Adrenal gland (tissue), 12 donors: ENCODE results near the gene JADE2. TPM values are rescaled to one million over a fixed set of nuclear protein-coding genes. Genes with fewer than 3 reads are reported as not detected.

Experiments used
- DNase-seq, 7 donors: peaks; one replicate each; pipeline ENCODE4 v3.0.0-alpha.2; 2019 to 2020
- H3K27ac ChIP-seq, 5 donors: fragments of 200-600 bp; sonication (generic) in 4 of 5; 1 replicate in 3 of 5; 2 replicates in 2 of 5; pipeline versions ENCODE4 v1.5.1 to v1.8.0; 2016 to 2020; ENCODE audit warnings: mild to moderate bottlenecking in 1 of 5
- H3K27me3 ChIP-seq: fragments of 200-600 bp; 2 replicates; pipeline ENCODE4 v1.8.0; 2021
- H3K36me3 ChIP-seq, 2 donors: fragments of 200-600 bp; replicated peaks in 1 of 2; 1 replicate in 1 of 2; 2 replicates in 1 of 2; pipeline versions ENCODE4 v1.5.1 to v1.8.0; 2018 to 2022
- H3K4me1 ChIP-seq, 2 donors: fragments of 200-600 bp; replicated peaks in 1 of 2; 1 replicate in 1 of 2; 2 replicates in 1 of 2; pipeline versions ENCODE4 v1.5.1 to v1.8.0; 2018 to 2021
- H3K4me3 ChIP-seq, 4 donors: fragments of 200-600 bp; sonication (generic) in 3 of 4; one replicate each; pipeline ENCODE4 v1.5.1; 2016 to 2018
- H3K9me3 ChIP-seq, 3 donors: fragments of 200-600 bp; sonication (generic) in 1 of 3; replicated peaks in 1 of 3; 1 replicate in 2 of 3; 2 replicates in 1 of 3; pipeline versions ENCODE4 v1.5.1 to v1.8.0; 2016 to 2021
- CTCF ChIP-seq, 6 experiments: fragments of 450-650 bp in 4 of 6; fragments of 200-600 bp in 2 of 6; sonication (generic) in 1 of 6; IDR thresholded peaks; 1 replicate in 5 of 6; 2 replicates in 1 of 6; pipeline versions ENCODE4 v1.5.1 to v1.8.0; 2016 to 2021; ENCODE audit warnings: antibody characterized with exemption in 6 of 6, mild to moderate bottlenecking in 2 of 6, moderate library complexity in 1 of 6
- POLR2A ChIP-seq, 2 donors: fragments of 450-650 bp; IDR thresholded peaks; one replicate each; pipeline ENCODE4 v1.6.1; 2017; ENCODE audit warnings: antibody characterized with exemption in 2 of 2, mild to moderate bottlenecking in 2 of 2, moderate library complexity in 1 of 2
- WGBS, 4 donors: extraction: QIAGEN DNeasy Blood & Tissue Kit in 2 of 4; methylation state at CpG; one replicate each; pipeline versions ENCODE4 v1.1.5 to v1.1.7; 2013 to 2017; 5-methylcytosine and 5-hydroxymethylcytosine counted together
- intact Hi-C, 2 donors: fragments of 100-400 bp; cut with DNase I; formaldehyde crosslinking; loops; one replicate each; pipeline versions ENCODE4 v1.14.1 to v1.15.0; 2022 to 2023
- polyA plus RNA-seq, 3 donors: library from polyadenylated mRNA; stranded (reverse); fragments of 200-250 nt in 2 of 3; fragments of 350-450 nt in 1 of 3; fragmentation: Illumina TruSeq in 1 of 3; extraction: RNeasy Lipid Tissue Mini Kit (QIAGEN cat#74804) in 1 of 3; gene quantifications; one replicate each; pipeline ENCODE4 v1.2.3, GENCODE V29; 2013 to 2014
- total RNA-seq, 9 donors: library from RNA; depleted of rRNA in 4 of 9; stranded (reverse); fragments of >200 nt in 4 of 9; fragments of 120-200 nt in 1 of 9; fragmentation: NEBNext Ultra II Directional in 1 of 9; extraction: Animal tissue kit (Norgen Biotek cat#: 25700) in 1 of 9; gene quantifications; one replicate each; pipeline versions ENCODE4 v1.1.0 to v1.2.4, GENCODE V29; 2013 to 2023
- donor health status: healthy with polysubstance abuse.
- donor health status: Bipolar disorder and iron deficiency.
- donor health status: DM: yes; HTN: yes; CAD: no.
- donor health status: DM: no; HTN: no; CAD: no.
- donor health status: DM: no; HTN: no; CAD: no.
- donor health status: DM: yes; HTN: yes; CAD: no.

JADE2 gene
- total and polyA plus RNA-seq, 12 donors: 7.9 to 180 (median 70.2) TPM

DNA sequence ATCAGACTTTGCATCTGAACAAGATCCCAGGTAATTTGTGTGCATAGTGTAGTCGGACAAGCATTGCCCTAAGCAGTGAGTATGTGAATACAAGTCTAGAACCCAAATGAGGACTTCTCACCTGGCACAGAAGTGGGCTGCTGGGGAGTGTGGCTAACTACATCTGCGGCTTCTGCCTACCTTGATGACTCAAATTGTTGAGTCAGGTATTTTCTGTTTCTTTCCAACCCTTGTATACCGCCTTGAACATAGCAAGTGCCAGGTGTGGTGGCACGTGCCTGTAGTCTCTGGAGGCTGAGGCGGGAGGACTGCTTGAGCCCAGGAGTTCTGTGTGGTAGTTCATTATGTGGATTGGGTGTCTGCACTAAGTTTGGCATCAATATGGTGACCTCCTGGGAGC lies 7.9 kb upstream of the JADE2 start:
- H3K9me3 ChIP-seq: no peaks in the 10 kb centered on the region

GRCh38 chr5:134519989-134520388 lies 5.5 kb upstream of the JADE2 start:
- Histone ChIP-seq H3K36me3 (no peaks in the 10 kb centered on the region), H3K27ac (no peak overlapping the region), H3K4me3 (no peak overlapping the region), H3K27me3 (no peaks in the 10 kb centered on the region), H3K9me3 (no peaks in the 10 kb centered on the region), H3K4me1 (peaks cover 4 to 11% of the 10 kb centered on the region in 2 donors)
- TF ChIP-seq CTCF (IDR thresholded peaks at IDR 0.05): no peak
- no peak for TF ChIP-seq POLR2A (IDR thresholded peaks at IDR 0.05)
- no peak for DNase-seq
- intact Hi-C loops: loop anchor here (5.0 to 10.0 kb wide), 3 partner anchors 53 to 105 kb away; partner anchors contain the start of gene CDKN2AIPNL (in 1 of the 2)
- WGBS, 4 donors: 82 to 93% (median 85%) methylated on average over 2 of the region's 2 CpGs

More for the DNA sequence above, 7.9 kb upstream of the JADE2 start:
- DNase-seq: no peak
- TF ChIP-seq CTCF (IDR thresholded peaks at IDR 0.05): no peak
- no peak for TF ChIP-seq POLR2A (IDR thresholded peaks at IDR 0.05)
- Histone ChIP-seq H3K27ac (no peak overlapping the region), H3K4me3 (no peak overlapping the region), H3K36me3 (no peaks in the 10 kb centered on the region), H3K27me3 (no peaks in the 10 kb centered on the region), H3K4me1 (peaks cover 4% of the 10 kb centered on the region in 2 donors)
- WGBS, 4 donors: 61 to 97% (median 91%) methylated on average over 3 to 5 of the region's 5 CpGs
- intact Hi-C loops: no loop called here

DNA sequence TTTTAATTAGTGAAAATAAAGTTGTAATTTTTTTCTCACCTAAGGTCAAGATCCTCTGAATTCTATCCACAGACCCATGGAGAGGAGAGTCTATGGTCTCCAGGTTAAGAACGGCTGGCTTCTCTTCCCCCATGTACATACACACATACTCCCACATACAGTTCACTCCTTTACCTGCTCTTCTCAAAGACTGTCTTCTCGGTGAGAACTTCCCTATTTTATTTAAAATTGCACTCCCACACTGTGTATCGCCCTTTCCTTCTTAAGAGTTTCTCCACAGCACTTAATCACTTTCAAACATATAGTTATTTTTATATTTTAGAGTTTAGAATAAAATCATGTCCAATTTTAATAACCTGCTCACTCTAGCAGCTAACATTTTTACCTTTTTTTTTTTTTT lies 3.6 kb upstream of the JADE2 start:
- TF ChIP-seq POLR2A (IDR thresholded peaks at IDR 0.05) (no peak), CTCF (IDR thresholded peaks at IDR 0.05) (no peak)
- intact Hi-C loops: loop anchor here (5.0 to 10.0 kb wide), 3 partner anchors 55 to 107 kb away; partner anchors contain the start of gene CDKN2AIPNL (in 1 of the 2)
- H3K27ac ChIP-seq: no peak overlapping the region
- no peak for DNase-seq
- no peak overlapping the region for H3K4me3 ChIP-seq
- H3K36me3 ChIP-seq: no peaks in the 10 kb centered on the region
- 59 to 74% (median 70%) methylated on average over 3 of the region's 3 CpGs for WGBS, 4 donors
- no peaks in the 10 kb centered on the region for H3K27me3 ChIP-seq
- no peaks in the 10 kb centered on the region for H3K9me3 ChIP-seq
- peaks cover 4 to 11% of the 10 kb centered on the region in 2 donors for H3K4me1 ChIP-seq

DNA sequence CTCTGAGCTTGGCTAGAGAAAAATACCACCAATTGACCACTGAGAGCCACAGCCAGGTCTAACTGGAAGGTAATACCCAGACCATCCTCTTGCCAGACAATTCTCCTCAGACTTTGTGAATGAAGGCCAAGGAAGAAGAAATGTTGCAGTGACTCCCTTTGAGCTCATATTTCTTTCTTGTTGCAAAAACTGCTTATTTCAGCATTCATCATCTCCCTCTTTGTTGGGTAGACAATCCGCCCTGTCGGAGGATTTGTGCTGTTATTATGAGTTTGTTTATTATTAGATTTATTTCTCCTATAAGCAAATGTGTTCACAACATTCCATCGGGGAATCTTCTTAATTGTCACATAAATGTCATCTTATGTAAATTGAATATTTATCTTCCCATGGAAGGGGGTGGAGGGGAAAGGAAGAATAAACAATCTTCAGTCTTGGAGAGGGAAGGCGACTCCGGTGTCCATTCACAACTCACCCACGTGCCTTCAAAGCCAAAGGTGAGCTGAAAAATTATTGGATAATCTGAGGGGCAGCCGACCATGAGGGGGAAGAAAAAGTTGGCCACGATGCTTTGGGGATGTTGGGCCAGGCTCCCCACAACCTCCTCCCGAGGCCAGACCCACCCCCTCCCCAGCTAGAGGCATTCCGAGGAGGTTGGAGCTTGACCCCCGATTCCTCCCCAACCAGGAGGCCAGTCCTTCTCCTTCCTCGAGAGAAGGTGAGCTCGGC lies 1.8 kb upstream of the JADE2 start:
- WGBS, 4 donors: 17 to 29% (median 19%) methylated on average over 7 to 13 of the region's 13 CpGs
- Histone ChIP-seq H3K27me3 (no peaks in the 10 kb centered on the region), H3K27ac (peak overlapping the region; percentile 97 to 99 (median 99)), H3K4me1 (peaks cover 15 to 21% of the 10 kb centered on the region in 2 donors), H3K36me3 (no peaks in the 10 kb centered on the region), H3K4me3 (peak overlapping the region; percentile 69 to 91 (median 74)), H3K9me3 (no peaks in the 10 kb centered on the region)
- DNase-seq: no peak
- TF ChIP-seq POLR2A (IDR thresholded peaks at IDR 0.05) (no peak), CTCF (IDR thresholded peaks at IDR 0.05) (no peak)
- intact Hi-C loops: loop anchor here (5.0 to 10.0 kb wide), 3 partner anchors 56 to 109 kb away; partner anchors contain the start of gene CDKN2AIPNL (in 1 of the 2)
